Osteocyte (in vitro differentiated cells): Measurements from ENCODE around the gene CELA2B. TPM values are rescaled to one million over a fixed set of nuclear protein-coding genes. Genes with fewer than 3 reads are reported as not detected.
A peak's percentile ranks its signal among the peaks of the same experiment; 100 is the strongest.

ENCODE experiments used
- DNase-seq: peaks from one replicate; pipeline ENCODE4 v3.0.0; 2021; ENCODE audit warnings: mixed read lengths; ENCODE audit not compliant: unreplicated experiment; ENCODE audit errors: extremely low spot score
- H3K27ac Mint-ChIP-seq: one replicate; pipeline ENCODE4 v1.8.0; 2021; ENCODE audit warnings: mild to moderate bottlenecking, mixed read lengths; ENCODE audit not compliant: unreplicated experiment
- H3K27me3 Mint-ChIP-seq: one replicate; pipeline ENCODE4 v1.8.0; 2021; ENCODE audit warnings: mixed read lengths; ENCODE audit not compliant: unreplicated experiment
- H3K36me3 Mint-ChIP-seq: one replicate; pipeline ENCODE4 v1.8.0; 2021; ENCODE audit warnings: mixed read lengths; ENCODE audit not compliant: unreplicated experiment
- H3K4me1 Mint-ChIP-seq: one replicate; pipeline ENCODE4 v1.8.0; 2021; ENCODE audit warnings: mixed read lengths; ENCODE audit not compliant: unreplicated experiment
- H3K4me3 Mint-ChIP-seq: one replicate; pipeline ENCODE4 v1.8.0; 2021; ENCODE audit warnings: mild to moderate bottlenecking, moderate library complexity, mixed read lengths; ENCODE audit not compliant: unreplicated experiment
- H3K9me3 Mint-ChIP-seq: one replicate; pipeline ENCODE4 v1.8.0; 2021; ENCODE audit warnings: mixed read lengths; ENCODE audit not compliant: unreplicated experiment
- CTCF ChIP-seq: fragments of 200-600 bp; sonication (generic); IDR thresholded peaks from 2 replicates; pipeline ENCODE4 v1.5.0; 2021; ENCODE audit warnings: antibody characterized with exemption, mild to moderate bottlenecking, moderate library complexity
- total RNA-seq: library from RNA; stranded (reverse); gene quantifications from 2 replicates; pipeline ENCODE4 v1.2.1, GENCODE V29; 2021

The CELA2B gene
- total RNA-seq, 1 donor from 2014 or later: not detected

DNA sequence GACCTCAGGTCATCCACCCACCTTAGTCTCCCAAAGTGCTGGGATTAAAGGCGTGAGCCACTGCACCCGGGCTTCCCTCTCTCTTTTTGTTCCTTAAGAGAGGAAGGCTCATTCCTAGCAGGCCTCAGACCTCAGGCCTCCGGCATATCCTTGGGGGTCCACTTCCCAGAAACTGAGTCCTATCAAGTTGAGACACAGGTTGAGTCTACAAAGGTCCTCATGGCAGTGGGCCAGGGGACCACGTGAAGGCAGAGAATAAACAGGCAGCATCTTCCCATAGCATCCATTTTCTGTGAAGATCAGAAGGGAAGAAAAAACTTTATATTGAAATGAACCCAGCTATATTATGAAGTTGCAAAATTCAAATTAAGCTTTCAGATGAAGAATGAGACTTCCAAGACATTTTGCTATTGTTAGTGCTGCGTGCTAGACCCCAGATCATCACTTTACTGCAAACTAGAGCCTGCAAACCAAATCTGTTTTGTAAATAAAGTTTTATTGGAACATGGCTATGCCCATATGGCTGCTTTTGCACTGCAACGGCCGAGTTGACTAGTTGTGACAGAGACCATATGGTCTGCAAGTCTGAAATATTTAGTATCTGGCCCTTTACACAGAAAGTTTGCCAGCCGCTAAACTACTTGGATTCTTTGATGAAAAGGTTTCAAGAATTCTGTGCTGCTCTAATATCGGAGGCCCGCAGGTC lies 22.9 kb upstream of the CELA2B start:
- no peak for TF ChIP-seq CTCF
- Mint-ChIP-seq H3K36me3 (no peaks in the 10 kb centered on the region), H3K27ac (no peak overlapping the region), H3K9me3 (no peaks in the 10 kb centered on the region), H3K4me1 (peaks cover 10% of the 10 kb centered on the region), H3K27me3 (no peaks in the 10 kb centered on the region), H3K4me3 (no peak overlapping the region)
- DNase-seq: no peak

DNA sequence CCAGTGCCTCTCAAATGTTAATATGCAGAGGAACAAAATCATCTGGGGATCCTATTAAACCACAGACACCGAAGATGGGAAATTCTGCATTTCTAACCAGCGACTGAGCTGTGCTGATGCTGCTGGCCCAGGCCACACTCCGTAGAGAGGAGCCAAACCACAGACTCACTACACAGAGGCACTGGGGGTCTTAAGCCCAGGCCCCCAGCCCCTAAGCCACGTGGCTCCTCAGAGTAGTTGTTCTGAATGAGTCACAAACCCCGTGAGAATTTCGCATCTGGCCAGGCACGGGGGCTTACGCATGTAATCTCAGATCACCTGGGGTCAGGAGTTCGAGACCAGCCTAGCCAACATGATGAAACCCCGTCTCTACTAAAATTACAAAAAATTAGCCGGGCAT lies 22.2 kb upstream of the CELA2B start:
- no peak for TF ChIP-seq CTCF
- Mint-ChIP-seq H3K27me3 (no peaks in the 10 kb centered on the region), H3K9me3 (no peaks in the 10 kb centered on the region), H3K27ac (peak overlapping the region; percentile 38), H3K36me3 (no peaks in the 10 kb centered on the region), H3K4me3 (no peak overlapping the region), H3K4me1 (peaks cover 10% of the 10 kb centered on the region)
- no peak for DNase-seq

- H3K27me3 Mint-ChIP-seq: no peaks in the 10 kb centered on the region
- no peak for DNase-seq
- H3K9me3 Mint-ChIP-seq: no peaks in the 10 kb centered on the region
- H3K36me3 Mint-ChIP-seq: no peaks in the 10 kb centered on the region
- peaks cover 10% of the 10 kb centered on the region for H3K4me1 Mint-ChIP-seq
- H3K27ac Mint-ChIP-seq: peak overlapping the region; percentile 38
- TF ChIP-seq CTCF: no peak
- no peak overlapping the region for H3K4me3 Mint-ChIP-seq
Measured at GRCh38 chr1:15454256-15454655, 21.6 kb upstream of the CELA2B start.

GRCh38 chr1:15455522-15455921 lies 20.4 kb upstream of the CELA2B start:
- no peaks in the 10 kb centered on the region for H3K9me3 Mint-ChIP-seq
- no peaks in the 10 kb centered on the region for H3K36me3 Mint-ChIP-seq
- H3K27me3 Mint-ChIP-seq: no peaks in the 10 kb centered on the region
- H3K27ac Mint-ChIP-seq: no peak overlapping the region
- peaks cover 15% of the 10 kb centered on the region for H3K4me1 Mint-ChIP-seq
- no peak for DNase-seq
- no peak overlapping the region for H3K4me3 Mint-ChIP-seq
- no peak for TF ChIP-seq CTCF

DNA sequence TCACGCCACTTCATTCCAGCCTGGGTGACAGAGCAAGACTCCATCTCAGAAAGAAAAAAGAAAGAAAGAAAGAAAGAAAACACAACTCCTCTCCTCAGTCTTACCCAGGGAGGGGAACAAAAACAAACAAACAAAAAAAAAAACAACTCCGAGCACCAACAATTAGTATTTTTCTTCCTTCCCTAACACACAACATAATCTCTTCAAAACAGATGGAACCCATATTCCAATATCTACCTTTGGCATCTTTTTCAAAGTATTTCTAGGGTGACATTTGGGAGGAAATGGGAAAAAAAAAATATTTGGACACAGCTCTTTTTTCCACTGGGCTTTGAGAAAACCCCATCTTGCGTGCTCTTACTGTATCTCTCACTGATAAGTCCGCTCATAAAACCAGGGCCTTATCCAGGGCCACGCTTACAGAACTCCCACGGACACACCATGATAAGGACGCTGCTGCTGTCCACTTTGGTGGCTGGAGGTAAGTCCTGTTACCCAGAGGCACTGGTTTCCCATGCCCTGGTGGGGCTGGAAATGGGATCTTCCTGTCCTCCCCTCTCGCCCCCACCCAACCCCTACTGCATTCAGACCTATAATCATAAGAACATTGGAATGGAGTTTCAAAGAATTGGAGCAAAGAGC lies 19.5 kb upstream of the CELA2B start, which contains the start of gene CELA2A:
CELA2A (plus strand) TSS at position 420 of the 642 bp plus-strand sequence; CDS start at position 442, 22 bp downstream.
- no peak for TF ChIP-seq CTCF
- no peak within 1 kb of the TSS for H3K27ac Mint-ChIP-seq
- no peaks in the 10 kb centered on the region for H3K9me3 Mint-ChIP-seq
- DNase-seq: no peak
- H3K27me3 Mint-ChIP-seq: no peaks in the 10 kb centered on the region
- H3K4me1 Mint-ChIP-seq: peaks cover 15% of the 10 kb centered on the region
- H3K4me3 Mint-ChIP-seq: no peak within 1 kb of the TSS
- no peaks in the 10 kb centered on the region for H3K36me3 Mint-ChIP-seq
